ENCODE measurements around the gene TMEM214. TPM values are rescaled to one million over a fixed set of nuclear protein-coding genes. Genes with fewer than 3 reads are reported as not detected.
"Not testable (repeated sequence)": the region's sequence is repeated elsewhere in the genome, so short reads cannot be mapped to it uniquely, and the experiment has no call there.

The TMEM214 gene
- total and polyA plus RNA-seq, 8 donors: 17.1 to 206 (median 35.6) TPM

- no peak for TF ChIP-seq POLR2A (IDR thresholded peaks at IDR 0.05)
- TF ChIP-seq POLR2AphosphoS5 (IDR thresholded peaks at IDR 0.05): no peak
- TF ChIP-seq CTCF (IDR thresholded peaks at IDR 0.05): no peak
- no peak for TF ChIP-seq EP300 (IDR thresholded peaks at IDR 0.05)
- Histone ChIP-seq H3K4me1 (peaks cover 28 to 83% (median 66%) of the 10 kb centered on the region in 4 donors), H3K9me3 (no peaks in the 10 kb centered on the region), H3K27me3 (peaks cover 0 to 2% (median 0%) of the 10 kb centered on the region in 3 donors), H3K36me3 (peaks cover 0 to 14% (median 11%) of the 10 kb centered on the region in 4 donors), H3K27ac (peak overlapping the region; percentile 20 to 94 (median 92)), H3K4me3 (no peak overlapping the region)
- 26 to 49% (median 40%) methylated on average over 2 of the region's 2 CpGs for WGBS, 5 donors
- DNase-seq: no peak
- intact Hi-C loops (cut with DNase I; ENCODE audit: low total_unique reads): no loop called here
Observed at GRCh38 chr2:27073782-27074181, 41.0 kb downstream of the TMEM214 start.

- peak overlapping the region; percentile 14 to 94 (median 92) for H3K27ac ChIP-seq
- DNase-seq: peak; percentile 61 to 74
Observed at GRCh38 chr2:27074738-27075565, 42.2 kb downstream of the TMEM214 start.

GRCh38 chr2:27075566-27075871 is 42.8 kb downstream of the TMEM214 start:
- H3K4me3 ChIP-seq; DNase-seq; H3K27me3 ChIP-seq; H3K9me3 ChIP-seq; intact Hi-C loops (cut with DNase I; ENCODE audit: low total_unique reads); H3K36me3 ChIP-seq: not testable (repeated sequence)
- Histone ChIP-seq H3K4me1 (peaks cover 12 to 76% (median 55%) of the 10 kb centered on the region in 4 donors), H3K27ac (peak overlapping the region; percentile 14 to 94 (median 92))
- 64 to 80% (median 75%) methylated on average over 6 of the region's 6 CpGs for WGBS, 5 donors

More at GRCh38 chr2:27074738-27075565, 42.2 kb downstream of the TMEM214 start:
- intact Hi-C loops (cut with DNase I; ENCODE audit: low total_unique reads): no loop called here
- peaks cover 17 to 76% (median 56%) of the 10 kb centered on the region in 4 donors for H3K4me1 ChIP-seq
- H3K4me3 ChIP-seq: no peak overlapping the region
- no peak for TF ChIP-seq POLR2AphosphoS5 (IDR thresholded peaks at IDR 0.05)
- 40 to 68% (median 55%) methylated on average over 4 of the region's 4 CpGs for WGBS, 5 donors
- H3K9me3 ChIP-seq: no peaks in the 10 kb centered on the region
- H3K36me3 ChIP-seq: peaks cover 0 to 2% (median under 1%) of the 10 kb centered on the region in 4 donors
- peaks cover 0 to 5% (median 0%) of the 10 kb centered on the region in 3 donors for H3K27me3 ChIP-seq

- peak overlapping the region in 4 of 5 donors; percentile 92 to 94 (median 92) for H3K27ac ChIP-seq
Observed at GRCh38 chr2:27076323-27076722, 43.6 kb downstream of the TMEM214 start.

GRCh38 chr2:27077231-27077630 is 44.5 kb downstream of the TMEM214 start:
- intact Hi-C loops (cut with DNase I; ENCODE audit: low total_unique reads): no loop called here
- 65 to 79% (median 70%) methylated on average over 7 of the region's 7 CpGs for WGBS, 5 donors
- TF ChIP-seq POLR2A (IDR thresholded peaks at IDR 0.05): no peak
- TF ChIP-seq EP300 (IDR thresholded peaks at IDR 0.05): no peak
- TF ChIP-seq POLR2AphosphoS5 (IDR thresholded peaks at IDR 0.05): no peak
- TF ChIP-seq CTCF (IDR thresholded peaks at IDR 0.05): no peak

More at GRCh38 chr2:27076323-27076722, 43.6 kb downstream of the TMEM214 start:
- no peak overlapping the region for H3K4me3 ChIP-seq
- intact Hi-C loops (cut with DNase I; ENCODE audit: low total_unique reads): no loop called here
- DNase-seq: no peak
- H3K4me1 ChIP-seq: peaks cover 15 to 81% (median 58%) of the 10 kb centered on the region in 4 donors
- H3K9me3 ChIP-seq: no peaks in the 10 kb centered on the region
- no peaks in the 10 kb centered on the region for H3K36me3 ChIP-seq
- peaks cover 0 to 5% (median 0%) of the 10 kb centered on the region in 3 donors for H3K27me3 ChIP-seq
- WGBS, 5 donors: 69 to 79% (median 78%) methylated on average over 4 of the region's 4 CpGs
- no peak for TF ChIP-seq CTCF (IDR thresholded peaks at IDR 0.05)
- TF ChIP-seq POLR2A (IDR thresholded peaks at IDR 0.05): no peak
- no peak for TF ChIP-seq POLR2AphosphoS5 (IDR thresholded peaks at IDR 0.05)
- TF ChIP-seq EP300 (IDR thresholded peaks at IDR 0.05): no peak

More at GRCh38 chr2:27077231-27077630, 44.5 kb downstream of the TMEM214 start:
- Histone ChIP-seq H3K4me1 (peaks cover 21 to 86% (median 62%) of the 10 kb centered on the region in 4 donors), H3K27me3 (peaks cover 0 to 5% (median 0%) of the 10 kb centered on the region in 3 donors), H3K9me3 (no peaks in the 10 kb centered on the region), H3K27ac (peak overlapping the region in 4 of 5 donors; percentile 92 to 94 (median 92)), H3K36me3 (peaks cover 0 to 6% (median 2%) of the 10 kb centered on the region in 4 donors), H3K4me3 (no peak overlapping the region)
- DNase-seq: no peak

Data from stomach (tissue), 9 donors.